ENCODE data around the gene ELMO1.
A peak's percentile ranks its signal among the peaks of the same experiment; 100 is the strongest.

ELMO1 gene

GRCh38 chr7:37081436-37081835 is 367.2 kb downstream of the ELMO1 start:
- no peak for DNase-seq

GRCh38 chr7:37079420-37079819 is 369.2 kb downstream of the ELMO1 start:
- no peak for DNase-seq

GRCh38 chr7:37076668-37077067 is 372.0 kb downstream of the ELMO1 start:
- DNase-seq: no peak

- DNase-seq: no peak
Measured at GRCh38 chr7:37074370-37074769, 374.3 kb downstream of the ELMO1 start.

- DNase-seq: no peak
Measured at GRCh38 chr7:37071124-37071523, 377.5 kb downstream of the ELMO1 start.

- no peak for DNase-seq
Measured at GRCh38 chr7:37070471-37070870, 378.2 kb downstream of the ELMO1 start.

GRCh38 chr7:37070031-37070430 is 378.6 kb downstream of the ELMO1 start:
- DNase-seq: no peak

- DNase-seq: no peak
Measured at GRCh38 chr7:37069336-37069735, 379.3 kb downstream of the ELMO1 start.

GRCh38 chr7:37068902-37069301 is 379.8 kb downstream of the ELMO1 start:
- no peak for DNase-seq

GRCh38 chr7:37068038-37068437 is 380.6 kb downstream of the ELMO1 start:
- peak; percentile 50 for DNase-seq

- DNase-seq: no peak
Measured at GRCh38 chr7:37065779-37066271, 382.8 kb downstream of the ELMO1 start.

- DNase-seq: no peak
Measured at GRCh38 chr7:37062560-37062859, 386.2 kb downstream of the ELMO1 start.

GRCh38 chr7:37061849-37062559 is 386.7 kb downstream of the ELMO1 start:
- no peak for DNase-seq

- DNase-seq: no peak
Measured at GRCh38 chr7:37056234-37056912, 392.3 kb downstream of the ELMO1 start.

- DNase-seq: no peak
Measured at GRCh38 chr7:37054624-37055241, 393.9 kb downstream of the ELMO1 start.

- DNase-seq: peak; percentile 49
Measured at GRCh38 chr7:37052705-37053104, 396.0 kb downstream of the ELMO1 start.

GRCh38 chr7:37050801-37051200 is 397.9 kb downstream of the ELMO1 start:
- no peak for DNase-seq

GRCh38 chr7:37048674-37049073 is 400.0 kb downstream of the ELMO1 start:
- no peak for DNase-seq

GRCh38 chr7:37047260-37047659 is 401.4 kb downstream of the ELMO1 start:
- DNase-seq: no peak

- no peak for DNase-seq
Measured at GRCh38 chr7:37046531-37047079, 402.1 kb downstream of the ELMO1 start.

- no peak for DNase-seq
Measured at GRCh38 chr7:37045681-37046179, 402.9 kb downstream of the ELMO1 start.

GRCh38 chr7:37041461-37041860 is 407.2 kb downstream of the ELMO1 start:
- no peak for DNase-seq

GRCh38 chr7:37040330-37040729 is 408.3 kb downstream of the ELMO1 start:
- no peak for DNase-seq
